Inferior parietal cortex (tissue), 1 donor: ENCODE data around the gene SMC1B.
"Not testable (repeated sequence)": the region's sequence is repeated elsewhere in the genome, so short reads cannot be mapped to it uniquely, and the experiment has no call there.

Source experiments
- DNase-seq: peaks from one replicate; pipeline ENCODE4 v3.0.0-alpha.2; 2016; ENCODE audit errors: extremely low spot score

The SMC1B gene

GRCh38 chr22:45420539-45420938 lies 7.1 kb upstream of the SMC1B start:
- DNase-seq = no peak

- DNase-seq = no peak
These were observed 6.6 kb upstream of the SMC1B start for GRCh38 chr22:45420011-45420410.

- DNase-seq = no peak
These were observed 5.4 kb upstream of the SMC1B start for GRCh38 chr22:45418770-45419138.

DNA sequence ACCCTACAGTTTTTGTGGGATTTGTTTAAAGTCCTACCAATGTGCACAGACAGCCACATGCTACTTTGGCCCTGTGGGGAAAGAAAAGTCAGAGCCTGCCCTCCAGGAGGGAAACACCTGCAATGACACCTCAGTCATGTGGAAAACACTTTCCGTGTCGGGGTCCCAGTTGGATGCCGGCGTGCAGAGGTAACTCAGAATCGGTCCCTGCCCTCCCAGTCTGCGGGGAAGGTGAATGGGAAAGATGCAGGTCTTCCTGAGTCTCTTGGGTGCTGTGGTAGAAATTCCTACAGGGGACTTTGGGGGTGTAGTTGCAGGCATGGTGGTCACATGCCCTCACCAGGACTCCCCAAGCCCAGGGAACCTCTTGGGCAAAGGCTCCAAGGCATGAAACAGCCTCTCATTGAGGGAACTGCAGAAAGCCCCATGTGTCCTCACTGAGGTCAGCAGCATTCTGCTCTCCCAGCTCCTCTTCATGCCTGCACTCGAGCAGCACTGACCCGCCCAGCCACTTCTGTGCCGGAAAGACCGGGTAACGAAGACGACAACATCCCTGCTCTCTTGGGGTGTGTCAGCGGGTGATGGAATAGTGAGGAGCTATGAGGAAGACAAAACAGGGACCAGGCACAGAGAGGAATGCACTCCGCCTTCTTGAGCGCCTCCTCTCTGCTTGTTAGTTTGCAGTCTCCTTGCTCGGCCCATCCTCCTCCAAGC lies 4.8 kb upstream of the SMC1B start:
- no peak for DNase-seq

- DNase-seq = no peak
These were observed 409 bp downstream of the SMC1B start for GRCh38 chr22:45413013-45413367.

DNA sequence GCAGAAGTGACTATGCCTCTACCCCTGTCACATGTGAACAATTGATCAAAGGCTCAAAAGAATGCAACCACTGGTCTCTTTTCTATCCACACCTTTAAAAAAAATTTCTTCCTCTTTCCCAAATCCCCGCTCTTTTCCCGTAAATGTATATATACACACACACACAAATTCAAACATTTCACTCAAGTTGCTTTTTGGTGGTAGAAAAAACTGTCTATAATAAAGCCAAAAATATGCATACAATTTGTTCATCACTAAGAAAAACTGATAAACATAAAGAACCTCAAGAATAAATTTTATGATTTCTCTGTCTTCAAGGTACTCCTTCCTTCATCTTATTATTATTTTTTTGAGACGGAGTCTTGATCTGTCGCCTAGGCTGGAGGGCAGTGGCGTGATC lies 5.6 kb downstream of the SMC1B start:
- DNase-seq = no peak

DNA sequence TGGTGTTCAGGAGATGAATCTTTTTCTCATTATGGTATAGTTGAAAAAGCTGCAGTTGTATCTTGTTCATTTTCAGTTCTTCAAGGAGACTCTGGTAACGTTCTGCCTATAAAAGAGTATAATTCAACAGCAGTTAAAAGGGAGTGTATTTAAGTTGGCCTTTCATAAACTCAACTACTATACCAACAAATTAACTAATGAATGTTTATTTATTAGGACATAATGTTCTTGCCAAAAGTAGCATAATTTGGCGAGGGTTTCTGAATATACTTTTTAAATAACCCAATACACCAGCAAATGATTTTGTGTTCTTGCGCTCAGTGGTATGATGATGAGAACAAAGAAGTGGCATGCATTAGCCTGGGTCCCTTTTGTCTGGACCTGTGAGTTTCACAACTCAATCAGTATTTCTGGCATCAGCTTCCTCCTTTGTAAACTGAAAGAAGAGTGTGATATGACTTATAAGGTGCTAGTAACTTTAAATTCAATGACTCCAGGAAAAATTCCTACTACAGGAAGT lies 10.9 kb downstream of the SMC1B start:
- no peak for DNase-seq

DNA sequence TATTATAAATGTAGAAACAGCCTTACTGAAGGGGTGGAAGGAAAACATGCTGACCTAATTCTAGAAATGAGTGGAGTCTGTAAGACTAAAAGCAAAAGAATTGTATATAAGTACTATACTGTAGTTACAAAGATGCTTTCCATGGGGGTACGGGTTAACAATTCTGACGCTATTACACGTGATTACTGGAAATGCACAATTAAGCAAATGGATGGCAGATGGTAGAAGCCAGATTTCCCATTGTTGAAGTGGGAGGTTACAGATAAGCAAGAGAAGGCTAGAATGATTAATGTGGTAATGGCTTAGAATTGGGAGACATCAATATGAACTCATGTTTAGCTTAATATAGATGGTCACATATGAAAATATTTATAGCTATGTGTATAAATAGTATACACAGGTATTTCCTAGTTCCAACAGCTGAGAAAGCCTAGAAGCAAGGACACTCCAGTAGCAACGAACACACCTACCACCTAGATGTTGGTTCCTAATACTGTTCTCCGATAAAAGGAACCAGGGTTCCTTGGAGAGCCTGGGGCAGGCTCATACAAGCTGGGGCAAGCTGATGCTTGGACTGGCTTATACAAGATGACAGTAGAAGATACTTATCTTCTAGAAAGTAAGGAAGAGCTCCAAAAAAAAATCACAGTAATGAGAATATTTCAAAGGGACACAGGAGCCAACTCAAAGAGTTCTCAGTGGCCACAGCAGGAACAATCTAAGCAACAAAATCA lies 13.5 kb downstream of the SMC1B start:
- DNase-seq = no peak

DNA sequence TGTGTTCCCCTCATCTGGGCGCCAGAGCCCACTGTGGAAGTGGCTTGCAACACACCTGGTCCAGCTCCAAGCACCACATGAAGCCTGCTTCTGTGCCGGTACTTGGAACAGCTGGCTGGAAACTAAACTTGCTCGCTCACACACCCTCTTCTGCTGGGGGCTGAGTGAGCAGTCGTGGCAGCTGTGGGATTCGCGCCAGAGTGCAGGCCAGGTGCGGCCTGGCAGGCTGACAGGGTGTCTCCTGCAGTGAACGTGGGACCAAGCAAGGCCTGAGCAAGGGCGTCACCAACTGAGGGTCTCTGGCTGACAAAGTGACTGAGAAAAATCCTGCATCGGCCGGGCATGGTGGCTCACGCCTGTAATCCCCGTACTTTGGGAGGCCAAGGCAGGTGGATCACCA lies 15.2 kb downstream of the SMC1B start:
- no peak for DNase-seq

DNA sequence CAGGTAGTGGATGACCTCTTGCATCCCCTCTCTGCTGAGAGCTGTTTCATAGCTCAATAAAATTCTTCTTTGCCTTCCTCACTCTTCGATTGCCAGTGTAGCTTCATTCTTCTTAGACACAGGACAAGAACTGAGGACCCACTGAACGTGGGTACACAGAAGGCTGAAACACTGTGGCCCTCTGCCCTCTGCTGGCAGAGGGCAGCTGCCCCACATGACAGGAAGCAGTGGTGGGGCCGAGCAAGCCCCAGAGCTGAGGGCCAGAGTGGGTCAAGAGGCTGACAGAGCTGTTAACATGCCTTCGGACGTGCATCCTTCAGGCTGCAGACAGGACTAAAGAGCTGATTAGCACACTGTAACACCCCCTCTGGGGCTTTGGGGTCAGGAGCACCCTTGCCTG lies 15.6 kb downstream of the SMC1B start:
- DNase-seq = no peak

GRCh38 chr22:45389546-45389945 lies 23.9 kb downstream of the SMC1B start:
- DNase-seq = no peak

- no peak for DNase-seq
These were observed 32.1 kb downstream of the SMC1B start for GRCh38 chr22:45381348-45381747.

GRCh38 chr22:45376703-45377102 lies 36.7 kb downstream of the SMC1B start:
- DNase-seq = no peak

DNA sequence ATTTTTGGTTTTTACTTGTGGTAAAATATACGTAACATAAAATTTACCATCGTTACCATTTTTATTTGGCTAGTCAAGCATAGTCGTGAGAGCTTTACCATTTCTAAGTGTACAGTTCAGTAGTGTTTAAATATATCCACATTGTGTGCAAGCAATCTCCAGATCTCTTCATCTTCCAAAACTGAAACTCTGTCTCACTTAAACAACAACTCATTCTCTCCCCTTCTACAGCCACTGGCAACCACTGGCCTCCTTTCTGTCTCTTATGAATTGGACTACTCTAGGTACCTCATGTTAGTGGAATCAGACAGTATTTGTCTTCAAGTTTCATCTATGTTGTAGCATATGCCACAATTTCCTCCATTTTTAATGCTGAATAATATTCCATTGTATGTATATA lies 37.4 kb downstream of the SMC1B start:
- no peak for DNase-seq

DNA sequence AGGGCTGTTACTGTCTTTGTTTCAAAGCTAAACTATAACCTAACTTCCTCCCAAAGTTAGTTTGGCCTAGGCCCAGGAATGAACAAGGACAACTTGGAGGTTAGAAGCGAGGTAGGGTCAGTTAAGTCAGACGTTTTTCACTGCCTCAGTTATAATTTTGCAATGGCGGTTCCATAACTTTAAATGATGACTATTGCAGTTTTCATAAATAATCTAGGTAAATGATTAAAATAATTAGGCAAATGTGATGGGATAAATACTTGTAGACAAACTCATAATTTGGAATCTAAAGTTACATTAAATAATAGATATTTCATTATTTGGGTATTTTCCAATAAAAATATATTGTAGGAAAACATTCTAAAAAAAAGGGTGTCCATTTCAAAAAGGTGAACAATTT lies 39.8 kb downstream of the SMC1B start:
- DNase-seq = not testable (repeated sequence)

- DNase-seq = no peak
These were observed 46.7 kb downstream of the SMC1B start for GRCh38 chr22:45366713-45367112.

GRCh38 chr22:45359627-45360026 lies 53.8 kb downstream of the SMC1B start:
- no peak for DNase-seq

GRCh38 chr22:45358127-45358526 lies 55.3 kb downstream of the SMC1B start:
- DNase-seq = no peak

GRCh38 chr22:45357490-45357889 lies 55.9 kb downstream of the SMC1B start:
- no peak for DNase-seq

GRCh38 chr22:45353786-45354185 lies 59.6 kb downstream of the SMC1B start:
- no peak for DNase-seq

DNA sequence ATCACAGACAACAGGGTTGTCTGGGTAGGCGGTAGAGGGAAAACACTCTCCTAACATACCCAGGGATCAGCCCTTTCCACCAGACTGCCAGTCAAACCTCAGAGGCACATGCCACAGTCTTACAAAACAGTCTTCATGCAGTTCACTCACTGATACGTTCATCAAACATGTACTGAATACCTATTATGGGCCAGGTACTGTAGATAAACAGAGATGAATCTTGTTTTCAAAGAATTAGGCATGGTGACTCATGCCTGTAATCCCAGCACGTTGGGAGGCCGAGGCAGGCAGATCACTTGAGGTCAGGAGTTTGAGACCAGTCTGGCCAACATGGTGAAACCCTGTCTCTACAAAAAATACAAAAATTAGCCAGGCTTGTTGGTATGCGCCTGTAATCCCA lies 60.6 kb downstream of the SMC1B start:
- DNase-seq = not testable (repeated sequence)

GRCh38 chr22:45351956-45352355 lies 61.4 kb downstream of the SMC1B start:
- no peak for DNase-seq

DNA sequence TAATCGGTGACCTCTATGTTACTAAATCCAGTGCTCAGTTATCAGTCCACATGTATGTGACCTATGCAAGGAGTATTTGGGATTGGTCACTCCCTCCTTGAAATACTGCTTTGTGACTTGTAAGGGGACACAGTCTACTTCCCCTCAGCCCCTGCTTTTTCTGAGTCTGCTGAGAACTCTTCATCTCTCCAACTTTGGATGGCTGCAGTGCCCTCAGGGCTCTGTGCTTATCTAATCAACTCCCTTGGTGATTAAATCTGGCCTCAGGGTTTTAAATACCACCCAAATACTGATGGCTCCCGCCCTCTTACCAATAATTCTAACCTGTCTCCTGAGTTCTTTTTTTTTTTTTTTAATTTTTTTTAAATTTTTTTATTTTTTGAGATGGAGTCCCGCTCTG lies 63.5 kb downstream of the SMC1B start:
- no peak for DNase-seq
